Amniotic stem cell (primary cell): Measurements from ENCODE around the gene ZFYVE21.
"Not testable (repeated sequence)": the region's sequence is repeated elsewhere in the genome, so short reads cannot be mapped to it uniquely, and the experiment has no call there.

Source experiments
- DNase-seq: peaks from one replicate; lab custom pipeline; 2025; lab: John Stamatoyannopoulos, UW

The ZFYVE21 gene

DNA sequence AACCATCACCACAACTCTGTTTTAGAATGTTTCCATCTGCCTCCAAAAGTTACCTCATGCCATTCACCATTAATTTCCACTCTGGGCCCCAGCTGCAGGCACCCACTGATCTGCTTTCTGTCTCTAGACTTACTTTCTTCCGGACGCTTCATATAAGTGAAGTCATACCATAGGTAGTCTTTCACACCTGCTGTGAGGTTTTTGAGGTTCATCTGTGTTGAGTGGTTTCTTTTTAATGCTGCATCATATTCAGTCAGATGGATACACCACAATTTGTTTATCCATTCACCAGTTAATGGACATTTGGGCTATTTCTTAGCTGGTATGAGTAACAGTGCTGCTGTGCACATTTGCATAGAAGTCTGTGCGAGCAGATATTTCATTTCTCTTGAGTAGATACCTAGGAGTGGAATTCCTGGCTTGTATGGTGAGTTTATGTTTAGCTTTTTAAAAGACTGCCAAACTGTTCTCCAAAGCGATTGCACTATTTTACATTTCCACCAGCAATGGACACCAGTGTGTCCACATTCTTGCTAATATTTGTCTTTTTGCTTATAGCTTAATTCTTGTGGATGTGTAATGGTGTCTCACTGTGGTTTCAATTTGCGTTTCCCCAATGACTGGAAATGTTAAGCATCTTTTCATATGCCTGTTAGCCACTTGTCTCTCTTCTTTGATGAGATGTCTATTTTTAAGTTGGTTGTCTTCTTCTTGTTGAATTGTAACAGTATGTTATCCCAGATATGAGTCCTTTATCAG, 48.3 kb downstream of the ZFYVE21 start:
- no peak for DNase-seq

GRCh38 chr14:103765526-103765925, 49.9 kb downstream of the ZFYVE21 start:
- no peak for DNase-seq

DNA sequence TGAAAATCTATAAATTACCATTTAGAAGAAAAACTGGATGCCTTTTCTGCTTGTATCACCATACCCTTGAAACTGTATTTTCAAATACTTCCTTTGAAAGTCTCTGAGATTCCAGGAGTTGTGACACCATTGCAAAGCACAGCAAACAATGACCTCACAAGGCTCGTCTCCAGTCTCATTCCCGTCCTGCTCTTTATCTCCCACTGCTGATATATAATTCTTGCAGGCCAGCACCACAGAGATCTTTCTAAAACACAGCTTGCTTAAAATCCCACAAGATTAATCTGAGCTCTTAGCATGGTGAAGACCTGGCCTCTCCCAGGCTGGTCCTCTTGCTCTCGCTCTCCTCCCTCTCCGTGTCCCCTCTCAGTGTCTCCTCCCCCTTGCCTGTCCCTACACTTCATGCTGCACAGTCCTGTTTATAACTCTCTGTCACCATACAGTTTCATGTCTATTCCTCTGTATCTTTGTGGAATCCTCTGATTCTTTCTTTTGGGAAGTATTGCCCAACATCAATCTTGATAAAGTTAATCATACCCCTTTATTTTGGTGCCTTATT, 51.8 kb downstream of the ZFYVE21 start:
- no peak for DNase-seq

DNA sequence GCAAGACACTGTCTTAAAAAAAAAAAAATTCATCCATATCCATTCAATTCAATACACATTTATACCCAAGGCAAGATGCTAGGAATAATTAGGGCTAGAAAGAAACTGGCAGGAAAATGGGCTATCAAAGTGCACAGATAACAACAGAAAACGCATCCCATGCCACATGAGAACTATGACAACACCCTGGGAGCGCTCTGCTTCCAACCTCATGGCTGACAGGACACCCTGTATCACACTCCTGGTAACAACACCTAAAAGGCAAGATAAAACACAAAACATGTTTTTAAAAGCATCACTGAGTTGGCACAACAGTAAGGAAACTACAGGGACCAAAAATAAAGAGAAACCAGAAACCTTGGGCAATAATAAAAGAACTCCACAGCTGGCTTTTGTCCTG, 54.9 kb downstream of the ZFYVE21 start:
- no peak for DNase-seq

DNA sequence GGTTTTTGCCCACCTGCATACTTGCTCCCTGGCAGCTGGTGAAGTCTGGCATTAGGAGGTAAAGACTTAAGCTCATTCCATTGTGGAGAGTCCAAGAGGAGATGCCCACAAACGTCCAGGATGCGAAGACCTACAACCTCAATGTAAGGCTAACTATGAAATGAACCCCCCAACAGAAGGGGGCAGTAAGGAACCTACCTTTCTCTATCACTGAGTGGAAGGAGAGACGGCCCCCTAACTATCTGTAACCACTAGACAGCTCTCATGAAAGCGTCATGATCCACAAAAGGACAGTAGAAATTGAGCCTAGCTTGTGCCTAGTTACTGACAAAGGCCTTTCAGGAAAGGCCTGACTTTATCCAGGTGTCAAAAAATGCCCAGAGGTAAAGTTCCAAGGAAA, 55.3 kb downstream of the ZFYVE21 start:
- DNase-seq, result no peak

DNA sequence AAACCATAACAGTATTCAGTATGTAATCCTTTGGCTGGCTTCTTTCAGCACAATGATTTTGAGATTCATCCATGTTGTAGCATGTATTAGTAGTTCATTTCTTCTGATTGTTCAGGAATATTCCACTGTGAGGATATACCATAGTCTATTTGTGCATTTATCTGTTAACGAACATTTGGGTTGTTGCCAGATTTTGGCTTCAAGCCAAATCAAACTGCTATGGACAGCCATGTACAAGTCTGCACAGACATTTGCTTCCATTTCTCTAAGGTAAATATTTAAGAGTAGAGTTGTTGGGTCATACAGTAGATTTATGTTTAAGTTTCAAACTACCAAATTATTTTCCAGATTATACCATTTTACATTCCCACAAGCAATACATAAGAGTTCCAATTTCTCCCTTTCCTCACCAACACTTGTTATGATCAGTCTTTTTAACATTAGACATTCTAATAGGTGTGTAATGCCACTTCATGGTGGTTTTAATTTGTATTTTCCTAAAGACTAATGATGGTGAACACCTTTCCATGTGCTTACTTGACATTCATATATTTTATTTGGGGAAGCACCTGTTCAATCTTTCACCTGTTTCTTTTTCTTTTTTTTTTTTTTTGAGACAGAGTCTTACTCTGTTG, 56.6 kb downstream of the ZFYVE21 start:
- DNase-seq, result no peak

- DNase-seq, result no peak
These were observed 57.9 kb downstream of the ZFYVE21 start for GRCh38 chr14:103773521-103773920.

GRCh38 chr14:103775506-103775905, 59.9 kb downstream of the ZFYVE21 start:
- no peak for DNase-seq

GRCh38 chr14:103776319-103776718, 60.7 kb downstream of the ZFYVE21 start:
- DNase-seq, result not testable (repeated sequence)

GRCh38 chr14:103782376-103782775, 66.8 kb downstream of the ZFYVE21 start:
- no peak for DNase-seq
